Uterus (tissue), 2 donors: ENCODE data around the gene ZC3HAV1L.
A peak's percentile ranks its signal among the peaks of the same experiment; 100 is the strongest.

Experiments
- CTCF ChIP-seq, 4 experiments: fragments of 200-600 bp in 2 of 4; fragments of 450-650 bp in 2 of 4; sonication (generic) in 2 of 4; IDR thresholded peaks; one replicate each; pipeline ENCODE4 v1.5.1; 2016 to 2019; ENCODE audit warnings: antibody characterized with exemption in 4 of 4, mild to moderate bottlenecking in 2 of 4, moderate library complexity in 1 of 4
- POLR2A ChIP-seq, 2 donors: fragments of 450-650 bp; IDR thresholded peaks; one replicate each; pipeline ENCODE4 v1.6.1; 2016; ENCODE audit warnings: antibody characterized with exemption in 2 of 2, mild to moderate bottlenecking in 1 of 2, moderate library complexity in 1 of 2

DNA sequence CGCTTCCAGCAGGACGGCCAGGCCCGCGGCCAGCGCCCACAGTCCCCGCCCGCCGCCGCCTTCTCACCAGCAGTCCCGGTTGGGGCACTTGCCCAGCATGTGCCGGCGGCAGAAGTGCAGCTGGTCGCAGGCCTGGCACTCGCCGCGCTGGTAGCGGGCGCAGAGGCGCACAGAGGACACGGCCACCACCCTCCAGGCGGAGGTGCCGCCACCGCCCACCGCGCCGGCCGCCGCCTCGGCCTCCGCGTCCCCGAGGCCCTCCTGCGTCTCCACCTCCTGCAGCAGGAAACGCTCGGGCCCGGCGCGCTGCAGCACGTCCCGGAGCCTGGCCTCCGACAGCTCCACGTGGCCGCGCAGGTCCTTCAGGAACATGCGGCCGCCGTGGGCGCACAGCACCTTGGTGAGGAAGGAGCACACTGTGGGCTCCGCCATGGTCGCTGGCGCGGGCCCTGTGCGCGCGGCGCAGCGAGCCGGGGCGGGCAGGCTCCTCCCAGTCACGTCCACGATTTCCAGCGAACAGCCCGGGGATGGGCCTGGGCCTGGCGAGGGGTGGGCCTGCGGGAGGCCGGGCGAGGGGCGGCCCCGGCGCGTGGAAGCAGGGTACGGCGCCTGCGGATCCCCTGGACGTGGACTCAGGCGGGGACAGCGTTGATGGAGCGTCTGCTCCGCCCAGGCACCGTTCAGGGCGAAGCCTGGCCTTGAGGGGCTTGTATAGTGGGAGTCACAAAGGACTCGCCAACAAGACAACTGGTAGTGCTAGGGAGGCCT lies at the start of gene ZC3HAV1L:
- TF ChIP-seq CTCF (IDR thresholded peaks at IDR 0.05), result no peak
- TF ChIP-seq POLR2A (IDR thresholded peaks at IDR 0.05), result peak; percentile 22 to 53
